Mesenteric fat pad (tissue), 1 donor: ENCODE data around the gene ZIC3. TPM values are rescaled to one million over a fixed set of nuclear protein-coding genes. Genes with fewer than 3 reads are reported as not detected.
"Not testable (repeated sequence)": the region's sequence is repeated elsewhere in the genome, so short reads cannot be mapped to it uniquely, and the experiment has no call there.

ENCODE experiments used
- DNase-seq: peaks from one replicate; pipeline ENCODE4 v3.0.0-alpha.2; 2020; ENCODE audit warnings: low spot score
- long read RNA-seq: library from polyadenylated mRNA; unstranded; transcript quantifications from one replicate; pipeline ENCODE4 v2.0.0, GENCODE V29; 2020
- total RNA-seq: library from RNA; stranded (reverse); fragmentation: NEBNext Ultra II Directional; extraction: Animal tissue kit (Norgen Biotek cat#: 25700); gene quantifications from one replicate; pipeline ENCODE4 v1.2.1, GENCODE V29; 2021
- donor health status: DM: yes; HTN: yes; CAD: no.

Gene ZIC3
- not detected for total RNA-seq
- long read RNA-seq: 0 reads

- no peak for DNase-seq
Measured at GRCh38 chrX:137565921-137566745, at the start of gene ZIC3. ZIC3 (plus strand) TSS chrX:137566127; CDS start chrX:137566692, 565 bp downstream.

- no peak for DNase-seq
Measured at GRCh38 chrX:137519459-137519858, 46.5 kb upstream of the ZIC3 start.

DNA sequence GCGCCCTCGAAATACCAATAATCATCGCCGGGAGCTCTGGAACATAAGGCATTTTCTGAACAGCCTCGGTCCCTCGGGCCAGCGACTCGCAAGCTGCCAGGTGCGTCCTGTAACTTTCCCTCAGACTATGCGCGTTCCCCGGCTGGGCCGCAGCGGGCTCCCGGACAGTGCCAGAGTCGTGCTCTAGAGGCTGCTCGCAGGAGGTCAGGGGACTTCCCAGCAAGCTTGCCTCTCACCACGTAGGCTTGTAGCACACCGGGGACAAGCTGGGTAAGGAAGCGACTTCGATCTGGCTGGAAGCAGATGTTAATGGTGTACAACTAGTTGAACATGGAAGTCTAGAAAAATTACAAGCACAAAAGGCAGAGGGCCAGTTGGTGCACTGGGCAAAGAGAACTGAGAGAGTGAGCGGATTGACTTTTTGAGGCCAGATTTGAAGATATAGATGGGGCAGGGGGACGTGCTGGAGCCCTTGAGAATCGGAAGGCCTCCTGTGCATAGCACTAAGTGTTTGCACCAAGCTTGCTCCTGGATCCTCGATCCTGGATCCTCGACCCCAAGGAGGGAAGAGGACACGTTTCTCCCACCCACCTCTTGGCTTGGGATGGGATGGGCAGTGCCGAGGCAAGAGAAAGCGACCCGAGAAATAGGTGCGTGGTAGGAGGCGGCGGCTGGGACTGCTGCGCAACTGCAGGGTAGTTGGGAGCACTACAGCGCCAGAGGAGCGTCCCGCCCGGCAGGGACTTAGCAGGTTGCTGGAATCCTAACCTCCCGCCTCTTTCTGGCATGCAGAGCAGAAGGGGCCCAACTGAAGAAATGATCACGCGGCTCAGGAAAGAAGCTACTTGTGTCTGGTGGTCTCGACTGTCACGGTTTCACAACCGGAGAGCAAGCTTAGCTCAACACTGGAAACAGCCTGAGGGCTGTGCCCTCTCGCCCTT is 19.9 kb upstream of the ZIC3 start:
- no peak for DNase-seq

DNA sequence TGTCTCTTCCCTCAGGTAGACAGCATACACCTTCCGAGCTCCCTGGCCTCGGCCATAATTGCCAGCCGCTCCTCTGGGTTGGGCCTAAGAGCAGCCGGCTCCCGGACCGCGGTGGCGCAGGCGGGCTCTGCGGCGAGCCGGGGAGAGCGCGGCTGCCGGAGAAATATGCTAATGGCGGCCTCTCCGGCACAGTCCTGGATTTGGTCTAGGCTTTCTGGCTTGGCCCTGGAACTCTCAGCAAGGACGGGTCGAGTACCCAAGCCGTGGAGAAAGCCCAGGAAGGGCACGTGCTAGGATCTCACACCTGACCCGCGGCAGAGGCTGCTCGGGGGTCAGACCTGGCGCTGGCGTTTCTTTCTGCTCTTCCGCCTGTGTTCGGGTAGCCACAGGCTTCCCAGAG is 18.6 kb upstream of the ZIC3 start:
- DNase-seq: no peak

DNA sequence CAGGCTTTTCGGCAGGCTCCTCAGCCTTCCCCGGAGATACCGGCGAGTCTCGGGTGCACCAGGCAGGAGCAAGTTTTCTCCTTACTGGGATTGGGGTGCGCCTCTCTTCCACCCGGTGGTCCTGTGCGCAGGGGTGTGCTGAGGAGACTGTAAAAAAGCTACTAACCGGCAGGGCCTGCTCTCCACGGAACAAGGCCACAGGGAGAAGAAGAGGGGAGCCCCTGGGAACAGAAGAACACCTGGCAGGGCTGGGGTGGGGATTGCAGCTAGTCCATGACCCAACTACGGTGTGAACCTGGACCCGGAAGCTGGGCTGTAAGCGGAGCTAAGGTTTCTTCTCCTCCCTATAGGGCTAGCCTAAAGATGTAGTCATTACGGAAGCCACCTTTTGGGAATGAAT is 17.7 kb upstream of the ZIC3 start:
- no peak for DNase-seq

- no peak for DNase-seq
Measured at GRCh38 chrX:137549073-137549472, 16.9 kb upstream of the ZIC3 start.

DNA sequence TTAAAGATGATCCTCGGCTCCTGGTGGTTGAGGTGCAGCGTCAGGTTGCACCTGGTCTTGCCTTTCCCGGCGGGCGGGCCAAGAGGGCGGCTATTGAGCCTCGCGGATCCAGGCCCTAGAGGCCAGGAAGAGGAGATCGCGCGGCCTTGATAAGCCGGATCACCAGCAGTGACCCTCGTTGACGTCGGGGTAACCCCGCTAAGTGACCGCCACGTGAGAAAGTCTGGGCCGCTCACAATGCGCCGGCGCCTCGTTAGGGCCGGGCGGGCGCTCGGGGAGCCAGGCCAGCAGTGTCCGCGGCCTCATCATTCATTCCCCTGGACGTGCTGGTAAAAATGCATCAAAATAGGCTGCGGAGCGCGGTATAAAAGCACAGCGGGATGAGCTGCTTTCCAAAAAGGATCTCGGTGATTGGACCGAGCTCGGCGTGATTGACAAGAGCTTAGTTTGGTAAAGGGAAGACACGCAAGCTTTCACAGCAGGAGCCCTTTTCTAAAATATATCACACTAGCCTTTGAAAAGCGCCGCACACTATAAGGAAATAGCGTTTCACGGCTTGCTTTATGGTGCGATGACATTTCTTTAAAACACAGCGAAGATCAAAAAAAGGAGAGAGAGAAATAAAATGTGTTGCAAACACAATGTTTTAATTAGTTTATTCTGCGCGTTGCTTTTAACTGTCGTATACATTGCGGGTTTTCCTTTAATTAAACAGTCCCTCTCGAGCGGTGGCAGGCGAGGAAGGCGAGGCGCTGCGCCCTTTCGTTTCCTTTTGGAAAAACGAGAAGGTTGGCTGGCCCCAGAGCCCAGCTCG is 15.9 kb upstream of the ZIC3 start:
- DNase-seq: no peak

GRCh38 chrX:137550665-137551261 is 15.2 kb upstream of the ZIC3 start:
- no peak for DNase-seq

DNA sequence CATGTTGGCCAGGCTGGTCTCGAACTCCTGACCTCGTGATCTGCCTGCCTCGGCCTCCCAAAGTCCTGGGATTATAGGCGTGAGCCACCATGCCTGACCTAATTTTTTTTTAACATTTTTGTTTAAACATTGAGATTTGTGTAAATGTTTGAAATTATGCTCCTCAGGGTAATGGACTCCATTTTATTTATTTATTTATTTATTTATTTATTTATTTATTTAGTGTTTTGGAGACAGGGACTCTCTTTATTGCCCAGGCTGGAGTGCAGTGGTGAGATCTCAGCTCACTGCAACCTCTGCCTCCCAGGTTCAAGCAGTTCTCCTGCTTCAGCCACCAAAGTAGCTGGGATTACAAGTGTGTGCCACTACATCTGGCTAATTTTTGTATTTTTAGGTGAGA is 13.8 kb upstream of the ZIC3 start:
- not testable (repeated sequence) for DNase-seq

DNA sequence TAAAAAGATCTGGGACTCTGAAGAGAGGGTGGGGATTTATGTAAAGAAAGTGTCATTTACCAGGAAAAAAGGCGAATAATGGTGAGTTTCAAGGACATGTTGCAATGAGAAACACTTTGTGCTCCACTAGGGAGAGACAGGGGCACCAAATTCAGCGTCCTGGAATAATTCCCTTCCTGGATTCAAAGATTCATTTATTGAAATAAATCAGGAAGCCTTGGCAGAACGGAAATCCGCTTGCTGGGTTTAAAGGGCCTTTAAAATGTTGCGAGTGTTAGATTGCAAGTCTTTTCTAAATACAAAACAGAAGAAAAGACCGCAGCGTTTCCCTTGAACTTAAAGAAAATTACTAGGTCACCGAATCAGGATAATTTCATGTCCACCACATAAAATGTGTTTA is 3.8 kb upstream of the ZIC3 start:
- no peak for DNase-seq

- DNase-seq: no peak
Measured at GRCh38 chrX:137563681-137564651, 2.0 kb upstream of the ZIC3 start.

DNA sequence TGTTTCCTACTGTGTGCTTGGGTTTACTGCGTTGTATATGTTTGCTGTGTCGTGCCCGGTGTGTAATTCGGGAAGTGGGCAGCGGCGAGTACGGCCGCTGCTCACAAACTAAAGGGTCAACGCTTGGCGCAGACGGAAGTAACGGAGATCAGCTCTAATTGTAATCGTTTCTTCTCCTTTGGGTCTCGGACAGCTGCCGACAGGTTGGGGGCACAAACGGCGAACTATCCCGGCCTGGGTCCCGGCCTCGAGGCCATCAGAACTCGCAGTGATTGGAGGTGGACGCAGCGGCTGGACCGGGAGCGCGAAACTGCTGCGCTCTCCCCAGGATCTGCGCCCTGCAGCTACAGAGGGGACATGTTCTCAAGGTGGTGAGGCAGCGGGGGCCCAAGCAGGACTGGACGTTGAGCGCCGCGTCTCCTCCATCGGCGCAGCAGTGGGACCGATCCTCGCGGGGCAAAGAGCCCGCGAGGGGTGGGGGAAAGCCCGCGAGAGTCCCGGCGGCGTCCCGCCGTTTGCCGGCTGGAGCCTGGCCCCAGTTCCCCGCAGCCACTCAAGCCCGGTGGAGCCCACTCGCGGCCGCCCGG is 516 bp upstream of the ZIC3 start:
- DNase-seq: no peak

- no peak for DNase-seq
Measured at GRCh38 chrX:137566746-137567679, 1.1 kb downstream of the ZIC3 start.

GRCh38 chrX:137567682-137568232 is 1.8 kb downstream of the ZIC3 start:
- DNase-seq: no peak

GRCh38 chrX:137568741-137569469 is 3.0 kb downstream of the ZIC3 start:
- no peak for DNase-seq

GRCh38 chrX:137569470-137569891 is 3.6 kb downstream of the ZIC3 start:
- no peak for DNase-seq
